HG03039 (cell line): ENCODE data around the gene ARHGEF1.
"Not testable (repeated sequence)": the region's sequence is repeated elsewhere in the genome, so short reads cannot be mapped to it uniquely, and the experiment has no call there.

Experiments used
- ATAC-seq: cut with Tn5 transposase; IDR thresholded peaks from one replicate; pipeline ENCODE4 v1.9.1; 2021; ENCODE audit warnings: mild to moderate bottlenecking, moderate library complexity; ENCODE audit not compliant: unreplicated experiment

ARHGEF1 gene

DNA sequence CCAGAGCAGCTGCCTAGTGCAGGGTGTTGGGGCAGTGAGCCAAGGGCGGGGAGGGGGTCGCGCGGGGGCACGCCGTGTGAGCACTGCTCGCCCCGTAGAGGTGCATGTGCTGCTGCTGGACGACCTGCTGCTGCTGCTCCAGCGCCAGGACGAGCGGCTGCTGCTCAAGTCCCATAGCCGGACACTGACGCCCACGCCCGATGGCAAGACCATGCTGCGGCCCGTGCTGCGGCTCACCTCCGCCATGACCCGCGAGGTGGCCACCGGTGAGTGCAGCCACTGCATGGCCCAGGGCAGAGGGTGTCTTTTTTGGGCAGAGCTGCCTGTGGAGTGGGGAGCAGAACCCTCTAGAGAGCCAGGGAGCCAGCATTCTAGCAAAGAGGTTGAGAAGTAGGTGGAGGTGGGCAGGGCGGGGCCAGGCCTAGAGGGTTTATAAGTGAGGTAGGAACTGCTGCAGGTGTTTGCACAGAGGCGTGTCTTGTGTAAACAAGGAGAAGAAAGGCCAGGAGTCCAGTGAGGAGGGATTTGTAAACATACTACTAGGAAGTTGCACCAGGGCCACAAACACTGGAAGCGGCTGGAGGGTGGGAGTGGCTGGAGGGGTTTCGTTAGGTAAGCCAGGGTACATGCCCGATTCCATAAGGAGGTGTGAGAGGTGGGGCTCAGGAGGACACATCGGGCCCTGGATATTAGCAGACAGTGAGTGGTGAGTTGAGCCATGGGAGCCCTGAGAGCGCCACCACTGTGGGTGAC lies 21.3 kb downstream of the ARHGEF1 start:
- ATAC-seq = no peak

DNA sequence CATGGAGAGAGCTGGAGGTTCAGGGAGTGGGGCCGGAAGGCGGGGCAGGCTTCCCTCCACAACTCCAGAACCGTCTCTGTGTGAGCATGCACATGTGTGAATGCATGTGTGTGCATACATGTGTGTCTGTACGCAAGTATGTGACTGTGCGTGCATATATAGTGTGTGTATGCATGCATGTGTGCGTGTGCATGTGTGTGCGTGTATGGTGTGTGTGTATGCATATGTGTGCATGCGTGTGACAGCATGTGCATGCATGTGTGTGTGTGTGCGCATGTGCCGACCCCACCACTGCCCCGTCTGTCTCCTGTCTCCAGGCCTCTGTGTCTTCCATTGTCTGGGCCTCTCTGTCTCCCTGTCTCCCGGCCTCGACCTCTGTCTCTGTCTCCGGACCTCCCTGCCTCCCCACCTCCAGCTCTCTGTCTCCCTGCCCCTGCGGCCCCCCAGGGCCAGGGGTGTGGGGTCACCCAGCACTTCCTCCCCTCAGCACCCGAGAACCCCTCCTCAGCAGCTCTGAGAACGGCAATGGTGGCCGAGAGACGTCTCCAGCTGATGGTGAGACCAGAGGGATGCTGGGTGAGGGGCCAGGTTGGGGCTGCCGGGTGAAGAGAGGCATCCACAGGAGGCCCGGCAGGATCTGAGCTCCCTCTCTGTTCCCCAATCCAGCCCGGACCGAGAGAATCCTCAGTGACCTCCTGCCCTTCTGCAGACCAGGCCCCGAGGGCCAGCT lies 22.5 kb downstream of the ARHGEF1 start:
- no peak for ATAC-seq

DNA sequence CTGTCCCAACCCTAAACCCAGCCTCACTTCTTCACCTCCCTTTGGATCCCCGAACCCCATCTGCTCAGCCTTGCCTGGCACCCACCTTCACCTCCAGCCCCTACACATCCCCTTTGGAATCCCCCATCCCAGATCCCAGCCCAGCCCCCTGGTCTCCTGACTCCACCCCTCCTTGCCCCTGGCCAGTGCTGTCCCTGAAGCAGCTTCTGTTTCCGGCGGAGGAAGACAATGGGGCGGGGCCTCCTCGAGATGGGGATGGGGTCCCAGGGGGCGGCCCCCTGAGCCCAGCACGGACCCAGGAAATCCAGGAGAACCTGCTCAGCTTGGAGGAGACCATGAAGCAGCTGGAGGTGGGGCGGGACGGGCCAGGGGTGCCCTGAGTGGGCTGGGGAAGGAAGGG lies 23.3 kb downstream of the ARHGEF1 start:
- no peak for ATAC-seq

DNA sequence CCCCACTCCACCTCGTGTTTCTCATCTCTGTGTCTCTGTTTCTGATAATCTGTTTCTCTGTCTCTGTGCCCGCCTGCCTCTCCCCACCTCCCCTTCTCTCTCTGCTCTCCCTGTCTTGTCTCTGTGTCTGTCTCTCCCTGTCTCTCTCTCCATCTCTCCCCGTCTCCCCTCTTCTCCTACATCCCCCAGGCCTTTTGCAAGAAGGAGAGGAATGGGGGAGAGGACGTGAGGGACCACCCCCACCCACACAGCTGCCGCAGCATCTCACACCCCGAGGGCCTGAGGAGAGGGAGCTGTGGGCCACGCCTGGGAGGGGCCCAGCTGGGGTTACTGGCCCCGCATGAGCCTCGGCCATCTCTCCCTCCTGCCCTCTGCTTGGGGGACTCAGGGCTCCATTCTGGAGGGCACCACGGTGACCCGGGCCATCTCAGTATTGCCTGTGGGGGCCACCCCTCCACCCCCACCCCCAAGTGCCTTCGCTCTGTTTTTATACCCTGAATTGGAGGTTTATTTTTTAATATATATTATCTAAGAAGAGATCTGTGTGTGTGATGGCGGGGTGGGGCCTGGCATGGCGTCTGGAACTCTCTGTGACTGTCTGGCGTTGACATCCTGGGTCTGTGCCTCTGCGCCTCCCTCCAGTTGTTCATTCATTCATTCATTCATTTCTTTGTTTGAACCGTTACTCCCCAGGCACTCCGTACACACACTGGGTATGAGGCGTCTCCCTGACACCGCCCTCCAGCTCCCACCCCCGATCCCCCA lies 24.1 kb downstream of the ARHGEF1 start:
- ATAC-seq = no peak

DNA sequence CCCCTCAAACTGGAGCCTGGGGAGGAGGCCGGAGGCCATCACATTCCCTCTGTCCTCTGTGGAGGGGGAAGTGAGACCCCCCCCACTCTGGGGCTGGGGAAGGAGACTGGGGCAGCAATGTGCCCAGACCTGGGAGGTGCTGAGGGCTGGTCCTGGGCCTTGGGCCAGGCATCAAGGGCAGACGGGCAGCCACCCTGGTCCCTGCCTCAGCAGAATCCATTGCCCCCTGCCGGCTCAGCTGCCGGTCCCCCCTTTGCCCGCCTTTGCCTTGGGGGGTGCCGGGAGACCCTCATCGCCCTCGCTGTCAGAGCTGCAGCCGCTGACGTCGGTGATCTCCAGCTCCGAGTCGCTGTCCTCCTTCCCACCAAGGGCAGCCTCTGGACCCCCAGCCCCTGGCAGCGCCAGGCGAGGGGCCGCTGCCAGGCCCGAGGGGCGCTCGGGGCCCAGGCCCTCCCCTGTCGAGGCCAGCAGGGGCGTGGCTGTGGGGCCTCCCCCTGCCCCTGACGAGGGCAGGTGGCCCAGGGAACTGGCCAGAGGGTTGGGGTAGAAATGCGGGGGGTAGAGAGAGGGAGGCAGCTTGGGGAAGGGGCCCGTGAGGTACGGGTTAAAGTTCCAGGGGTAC lies 25.1 kb downstream of the ARHGEF1 start:
- no peak for ATAC-seq

DNA sequence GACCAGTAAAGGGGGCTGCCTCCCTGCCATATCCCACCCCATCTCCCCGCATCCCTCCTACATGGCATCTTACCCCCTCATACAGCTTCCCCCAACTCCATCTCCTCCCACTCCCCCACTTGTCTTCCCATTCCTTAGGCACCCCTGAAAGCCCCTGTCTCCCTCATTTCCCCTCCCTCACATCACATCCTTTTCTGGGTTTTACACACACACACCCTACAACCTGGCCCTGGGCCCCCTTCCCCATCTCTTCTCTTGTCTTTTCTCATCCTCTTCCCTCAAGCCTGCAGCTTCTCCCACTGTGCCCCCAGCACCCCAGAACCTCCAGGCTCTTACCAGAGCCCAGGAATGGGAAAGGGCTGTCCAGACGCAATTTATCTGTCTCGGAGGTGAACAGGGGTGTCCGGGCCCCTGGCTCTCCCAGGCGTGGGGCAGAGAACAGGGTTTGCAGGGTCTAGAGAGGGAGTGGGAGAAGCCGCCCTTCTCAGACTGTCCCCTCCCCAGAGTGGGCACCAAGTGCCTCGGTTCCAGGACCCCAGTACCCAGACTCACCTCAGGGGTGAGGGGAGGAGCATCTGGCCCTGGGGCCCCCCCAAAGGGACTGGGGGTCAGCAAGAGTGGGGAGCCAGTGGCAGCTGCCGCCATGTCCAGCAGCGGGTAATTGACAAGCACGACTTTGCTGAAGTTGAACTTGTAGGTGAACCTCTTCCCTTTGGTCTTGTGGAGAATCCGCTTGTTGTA lies 25.9 kb downstream of the ARHGEF1 start:
- ATAC-seq = no peak

DNA sequence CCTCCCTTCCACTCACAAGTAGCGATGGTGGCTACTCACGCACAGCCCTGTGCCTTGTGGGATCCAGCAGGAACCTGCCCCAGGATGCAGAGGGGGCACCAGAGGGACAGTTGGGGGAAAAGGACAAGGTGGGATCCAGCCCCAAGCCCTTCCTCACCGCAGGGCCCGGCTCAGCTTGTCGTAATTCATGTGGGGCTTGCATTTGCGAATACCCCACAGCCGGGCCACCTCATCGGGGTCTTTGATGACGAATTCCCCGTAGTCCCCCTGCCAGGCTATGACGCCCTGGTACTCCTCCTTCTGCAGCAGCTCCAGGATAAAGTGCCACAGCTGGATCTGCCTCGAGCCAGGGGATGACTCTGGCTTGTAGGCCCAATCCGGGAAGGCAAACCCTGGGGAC lies 26.7 kb downstream of the ARHGEF1 start:
- no peak for ATAC-seq

DNA sequence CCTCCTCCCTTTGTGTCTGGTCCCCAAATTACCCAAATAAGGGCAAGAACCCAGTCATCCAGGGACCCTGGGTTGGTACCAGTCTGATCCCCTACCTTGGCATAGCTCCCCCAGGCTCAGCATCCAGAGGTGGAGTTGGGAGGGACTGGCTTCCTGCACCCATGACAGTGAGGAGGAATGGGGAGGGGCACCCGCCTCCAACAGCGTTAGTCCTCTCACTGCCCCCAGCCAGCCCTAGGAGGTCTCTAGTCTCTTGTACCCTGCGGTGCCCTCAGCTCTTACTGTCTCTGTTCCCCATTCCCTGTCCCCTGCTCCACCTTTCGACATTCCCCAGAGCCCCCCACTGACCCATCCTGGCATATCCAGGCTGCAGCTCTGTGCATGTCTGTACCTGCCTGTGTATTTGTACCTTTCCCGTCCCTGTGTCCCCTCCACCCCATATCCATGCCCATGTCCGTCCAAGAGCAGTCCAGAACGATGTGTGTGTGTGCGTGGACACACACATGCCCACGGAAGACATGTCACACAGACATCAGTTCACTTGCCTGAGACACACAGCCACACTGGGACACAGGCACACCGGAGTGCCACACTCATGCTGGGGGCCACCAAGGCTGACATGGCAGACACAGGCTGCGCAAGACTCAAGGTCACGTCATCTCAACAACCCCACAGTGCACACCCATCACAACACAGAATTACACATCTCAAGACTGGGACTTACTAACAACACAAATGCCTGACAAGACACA lies 27.4 kb downstream of the ARHGEF1 start:
- no peak for ATAC-seq

DNA sequence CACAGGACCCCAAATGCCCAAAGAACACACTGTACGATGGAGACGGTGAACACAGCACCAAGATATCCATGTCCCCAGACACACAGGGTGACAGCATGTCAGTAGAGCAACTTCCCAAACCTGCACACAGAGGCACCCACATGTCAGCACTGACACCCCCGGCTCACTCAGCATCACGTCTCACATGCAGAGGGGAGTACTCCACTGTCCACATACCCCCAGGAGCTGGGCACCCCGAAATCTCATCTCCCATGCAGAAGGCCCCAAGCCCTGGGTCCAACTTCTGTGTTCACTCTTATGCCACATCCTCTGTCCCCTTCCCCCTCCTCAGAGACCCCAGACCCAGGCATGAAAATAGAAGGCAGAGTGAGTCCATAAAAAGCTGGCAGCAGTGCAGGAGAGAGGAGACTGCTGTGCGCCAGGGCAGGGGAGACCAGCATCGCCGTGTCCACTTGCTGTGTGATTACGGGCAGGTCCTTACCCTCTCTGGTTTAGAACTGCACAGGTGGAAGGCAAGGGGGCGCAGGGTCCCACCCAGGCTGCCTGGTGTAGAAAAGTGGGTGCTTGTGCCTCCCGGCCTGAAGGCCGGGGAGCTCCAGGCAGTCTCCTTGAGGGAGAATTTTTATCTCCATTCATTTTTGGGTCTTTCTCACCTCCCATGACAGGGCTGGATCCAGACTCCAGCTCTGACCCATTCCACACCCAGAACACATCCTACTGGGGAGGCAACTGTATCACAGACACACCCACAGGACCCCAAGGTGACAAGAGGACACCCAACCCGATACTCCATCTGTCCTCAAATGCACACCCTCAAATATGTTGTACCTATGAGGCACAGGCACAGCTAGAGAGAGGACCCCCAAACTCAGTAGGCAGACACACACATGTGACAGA lies 28.3 kb downstream of the ARHGEF1 start:
- no peak for ATAC-seq

DNA sequence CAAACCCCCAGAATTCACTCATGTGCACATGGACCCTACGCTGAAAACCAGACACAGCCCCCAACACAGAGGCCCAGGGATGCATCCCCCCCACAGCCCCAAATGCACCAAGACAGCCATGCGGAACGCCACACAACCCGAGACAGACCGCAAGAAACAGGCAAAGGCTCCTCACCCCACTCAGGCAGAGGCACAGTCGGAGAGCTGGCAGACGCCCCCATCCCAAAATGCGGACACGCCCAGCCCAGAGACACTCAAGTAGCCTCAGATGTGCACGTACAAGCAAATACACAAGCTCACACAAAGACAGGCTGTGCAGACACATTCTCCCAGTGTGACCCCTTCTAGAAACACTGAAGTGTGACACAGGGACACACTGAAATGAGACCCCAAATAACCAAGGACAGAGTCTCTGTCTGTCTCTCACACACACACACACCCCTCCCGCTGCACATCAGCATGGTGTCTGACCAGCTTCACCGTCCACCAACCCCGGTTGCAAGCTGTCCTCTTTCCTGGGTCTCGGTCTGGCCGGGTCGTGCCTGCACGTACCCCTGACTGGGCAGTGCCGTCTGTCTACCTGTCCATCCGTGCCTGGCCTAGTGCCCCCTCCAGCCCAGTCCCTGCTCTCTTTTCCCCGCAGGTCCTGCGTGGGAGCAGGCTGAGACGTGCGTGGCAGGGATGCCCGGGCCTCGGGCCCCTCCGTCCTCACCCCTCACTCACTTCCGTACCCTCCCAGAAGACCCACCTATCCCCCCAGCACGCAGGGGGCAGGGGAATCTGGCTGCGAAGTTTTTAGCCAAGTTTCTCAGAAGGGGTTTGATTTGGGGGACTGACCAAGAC lies 29.1 kb downstream of the ARHGEF1 start:
- no peak for ATAC-seq

DNA sequence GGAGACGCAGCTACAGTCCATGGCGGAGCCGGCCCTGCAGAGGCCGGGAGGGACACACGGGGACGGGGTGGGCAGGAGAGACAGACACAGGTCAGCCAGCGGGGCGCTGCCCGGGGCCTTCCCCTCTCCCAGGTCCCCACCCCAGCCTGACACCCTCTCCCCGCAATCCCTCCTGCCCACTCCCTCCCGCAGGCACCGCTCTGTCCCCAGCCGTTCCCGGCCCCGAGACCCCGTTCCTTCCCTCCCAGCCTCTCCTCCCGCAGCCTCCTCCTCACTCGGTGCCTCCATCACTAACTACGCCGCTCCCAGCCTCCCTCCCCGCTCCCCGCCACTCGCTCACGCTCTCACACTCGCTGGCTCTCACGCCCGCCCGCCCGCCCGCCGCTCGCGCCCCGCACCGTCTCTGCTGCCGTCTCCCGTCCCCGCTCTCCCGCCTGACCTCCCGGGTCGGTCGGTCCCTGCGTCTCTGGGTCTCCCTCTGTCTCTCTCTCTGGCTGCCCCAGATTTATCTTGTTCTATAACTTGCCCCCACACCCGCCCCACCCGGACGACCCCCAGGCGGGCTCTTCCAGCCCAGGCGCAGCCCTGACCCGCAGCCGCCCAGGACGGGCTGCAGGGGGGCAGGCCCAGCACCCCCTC lies 30.0 kb downstream of the ARHGEF1 start:
- no peak for ATAC-seq

DNA sequence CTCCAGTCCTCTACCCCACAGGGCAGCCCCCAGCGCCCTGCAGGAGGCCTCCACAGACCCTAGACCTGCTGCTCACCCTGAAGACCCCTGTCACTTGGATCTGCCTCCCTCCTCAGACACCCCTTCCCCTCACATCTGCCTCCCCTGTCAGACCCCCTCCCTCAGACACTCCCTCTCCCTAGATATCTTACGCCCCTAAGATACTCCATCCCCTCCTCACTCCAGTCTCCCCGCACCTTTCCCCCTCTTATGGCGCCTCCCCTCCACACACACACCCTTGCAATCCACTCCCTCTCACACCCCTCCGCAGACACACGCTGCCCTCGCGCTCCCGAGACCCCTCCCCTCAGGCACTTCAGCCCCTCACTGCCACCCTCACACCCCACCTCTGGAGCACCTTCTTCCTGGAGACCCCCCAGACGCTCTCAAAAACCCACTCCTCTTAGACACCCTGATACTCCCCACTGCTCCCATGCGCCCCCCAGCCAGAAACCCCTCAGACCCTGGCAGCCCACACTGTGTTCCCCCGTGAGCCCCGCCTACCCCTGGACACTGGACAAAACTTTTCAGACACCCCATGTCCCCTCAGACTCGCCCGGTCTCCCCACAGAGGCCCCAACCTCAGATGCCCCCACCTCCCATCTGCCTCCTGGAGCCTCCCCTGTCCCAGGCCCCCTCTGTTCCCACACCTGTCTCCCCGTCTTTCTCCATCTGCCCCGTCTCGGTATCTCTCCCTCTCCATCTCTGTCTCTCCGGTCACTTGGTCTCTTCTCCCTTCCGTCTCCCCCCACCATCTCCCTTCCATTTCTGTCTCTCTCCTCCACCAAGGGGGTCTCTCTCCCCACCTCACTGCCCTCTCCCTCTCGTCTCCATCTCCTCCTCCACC lies 30.8 kb downstream of the ARHGEF1 start:
- no peak for ATAC-seq

DNA sequence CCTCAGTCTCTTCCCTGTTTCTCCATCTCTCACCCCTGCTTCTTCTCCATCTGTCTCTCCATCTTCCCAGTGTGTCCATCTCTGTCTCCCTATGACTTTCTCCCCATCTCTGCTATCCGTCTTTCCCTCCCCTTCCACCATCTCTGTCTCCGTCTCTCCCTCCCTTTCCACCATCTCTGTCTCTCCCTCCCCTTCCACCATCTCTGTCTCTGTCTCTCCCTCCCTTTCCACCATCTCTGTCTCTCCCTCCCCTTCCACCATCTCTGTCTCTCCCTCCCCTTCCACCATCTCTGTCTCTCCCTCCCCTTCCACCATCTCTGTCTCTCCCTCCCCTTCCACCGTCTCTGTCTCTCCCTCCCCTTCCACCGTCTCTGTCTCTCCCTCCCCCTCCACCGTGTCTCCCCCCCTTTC lies 31.4 kb downstream of the ARHGEF1 start:
- not testable (repeated sequence) for ATAC-seq

DNA sequence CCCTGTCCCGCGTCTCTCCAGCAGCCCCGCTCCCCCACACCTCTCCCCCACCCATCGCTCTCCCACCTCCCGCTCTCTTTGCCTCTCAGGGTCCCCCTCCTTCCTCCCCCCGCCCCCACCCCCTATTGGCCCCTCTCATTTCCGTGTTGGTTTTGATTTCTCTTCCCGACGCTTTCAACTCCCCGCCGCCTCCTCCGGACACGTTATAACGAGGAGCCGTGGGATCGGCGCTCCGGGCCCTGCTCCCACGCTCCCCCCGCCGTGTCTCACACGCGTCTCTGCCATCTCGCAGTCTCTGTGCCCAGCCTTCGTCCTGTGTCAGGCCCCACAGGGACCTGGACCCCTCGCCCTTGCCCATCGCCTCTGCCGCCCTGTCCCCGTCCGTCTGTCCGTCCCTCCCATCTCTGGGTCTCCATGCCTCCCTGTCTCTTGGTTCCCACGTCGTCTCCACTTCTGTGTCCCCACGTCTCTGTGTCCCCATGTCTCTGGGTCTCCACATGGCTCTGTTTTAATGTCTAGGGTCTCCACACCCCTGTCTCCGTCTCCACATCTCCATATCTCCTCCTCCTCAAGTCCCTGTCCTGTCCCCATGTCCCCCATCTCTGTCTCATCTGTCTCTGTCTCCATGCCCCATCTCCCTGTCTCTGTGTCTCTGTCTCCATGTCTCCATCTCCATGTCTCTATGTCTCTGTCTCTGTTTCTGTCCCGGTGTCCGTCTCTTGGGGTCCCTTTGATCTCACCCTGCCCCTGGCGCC lies 32.2 kb downstream of the ARHGEF1 start:
- no peak for ATAC-seq

DNA sequence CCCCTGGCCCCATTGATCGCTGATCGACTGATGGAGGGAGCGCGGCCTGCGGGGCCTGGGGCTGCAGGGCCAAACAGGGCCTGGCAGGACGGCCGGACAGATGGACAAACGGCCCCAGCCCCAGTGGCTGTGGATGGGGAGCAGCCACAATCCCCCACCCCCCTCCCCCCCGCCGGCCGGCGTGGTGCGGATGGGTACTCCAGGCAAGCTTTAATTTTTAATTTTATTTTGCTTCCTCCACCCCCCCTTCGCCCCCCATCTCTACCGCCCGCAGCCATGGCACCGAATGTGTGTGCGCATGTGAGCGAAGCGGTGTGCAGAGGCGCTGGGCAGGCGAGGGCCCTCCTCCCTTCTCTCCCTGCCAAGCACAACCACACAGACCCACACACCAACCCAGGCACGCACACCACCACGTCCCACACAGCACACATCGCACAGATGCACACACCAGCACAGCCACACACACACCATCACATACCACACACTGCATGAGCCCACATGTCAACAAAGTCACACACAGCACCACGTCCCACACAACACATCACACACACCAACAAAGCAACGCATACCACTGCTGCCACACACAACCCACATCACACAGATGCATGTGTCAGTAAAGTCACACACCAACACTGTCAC lies 32.9 kb downstream of the ARHGEF1 start:
- no peak for ATAC-seq
